ENCODE measurements around the gene AGBL1. TPM values are rescaled to one million over a fixed set of nuclear protein-coding genes. Genes with fewer than 3 reads are reported as not detected.

Gene AGBL1
- total RNA-seq, 1 experiment from 2014 or later, result not detected

- no TSS peak for BruUV-seq (replicated peaks)
- Histone ChIP-seq H4K20me1 (ENCODE audit: insufficient read depth) (peaks cover 5% of the 10 kb centered on the region; the same call in 1 of the 2 replicates), H3K9me2 (ENCODE audit: insufficient read depth) (no peaks in the 10 kb centered on the region), H3K9me3 (ENCODE audit: insufficient read depth, low read depth) (no peaks in the 10 kb centered on the region), H2AFZ (no peak overlapping the region), H3K27me3 (ENCODE audit: insufficient read depth, low read depth) (no peaks in the 10 kb centered on the region), H3K4me3 (no peak overlapping the region), H3K27ac (no peak overlapping the region), H3F3A (ENCODE audit: insufficient read depth, low read depth) (no peaks in the 10 kb centered on the region), H3K4me2 (no peak overlapping the region), H3K79me2 (ENCODE audit: low read depth) (no peaks in the 10 kb centered on the region), H3K36me3 (ENCODE audit: low read depth) (no peaks in the 10 kb centered on the region), H3K4me1 (replicated peaks; ENCODE audit: insufficient read depth) (no peaks in the 10 kb centered on the region)
- ChIA-PET POLR2A (ENCODE audit: unreplicated experiment) (no interaction called here), CTCF (no interaction called here)
- TF ChIP-seq EZH2 (IDR thresholded peaks at IDR 0.05; ENCODE audit: low read depth), result no peak
- TF ChIP-seq, protein P1, sequence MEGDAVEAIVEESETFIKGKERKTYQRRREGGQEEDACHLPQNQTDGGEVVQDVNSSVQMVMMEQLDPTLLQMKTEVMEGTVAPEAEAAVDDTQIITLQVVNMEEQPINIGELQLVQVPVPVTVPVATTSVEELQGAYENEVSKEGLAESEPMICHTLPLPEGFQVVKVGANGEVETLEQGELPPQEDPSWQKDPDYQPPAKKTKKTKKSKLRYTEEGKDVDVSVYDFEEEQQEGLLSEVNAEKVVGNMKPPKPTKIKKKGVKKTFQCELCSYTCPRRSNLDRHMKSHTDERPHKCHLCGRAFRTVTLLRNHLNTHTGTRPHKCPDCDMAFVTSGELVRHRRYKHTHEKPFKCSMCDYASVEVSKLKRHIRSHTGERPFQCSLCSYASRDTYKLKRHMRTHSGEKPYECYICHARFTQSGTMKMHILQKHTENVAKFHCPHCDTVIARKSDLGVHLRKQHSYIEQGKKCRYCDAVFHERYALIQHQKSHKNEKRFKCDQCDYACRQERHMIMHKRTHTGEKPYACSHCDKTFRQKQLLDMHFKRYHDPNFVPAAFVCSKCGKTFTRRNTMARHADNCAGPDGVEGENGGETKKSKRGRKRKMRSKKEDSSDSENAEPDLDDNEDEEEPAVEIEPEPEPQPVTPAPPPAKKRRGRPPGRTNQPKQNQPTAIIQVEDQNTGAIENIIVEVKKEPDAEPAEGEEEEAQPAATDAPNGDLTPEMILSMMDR (conservative IDR thresholded peaks at IDR 0.05), result no peak
- DNase-seq, result no peak
- intact Hi-C loops (cut with micrococcal nuclease; ENCODE audit: unreplicated experiment), result no loop called here
These were observed 685.6 kb downstream of the AGBL1 start for GRCh38 chr15:86765281-86765680.

DNA sequence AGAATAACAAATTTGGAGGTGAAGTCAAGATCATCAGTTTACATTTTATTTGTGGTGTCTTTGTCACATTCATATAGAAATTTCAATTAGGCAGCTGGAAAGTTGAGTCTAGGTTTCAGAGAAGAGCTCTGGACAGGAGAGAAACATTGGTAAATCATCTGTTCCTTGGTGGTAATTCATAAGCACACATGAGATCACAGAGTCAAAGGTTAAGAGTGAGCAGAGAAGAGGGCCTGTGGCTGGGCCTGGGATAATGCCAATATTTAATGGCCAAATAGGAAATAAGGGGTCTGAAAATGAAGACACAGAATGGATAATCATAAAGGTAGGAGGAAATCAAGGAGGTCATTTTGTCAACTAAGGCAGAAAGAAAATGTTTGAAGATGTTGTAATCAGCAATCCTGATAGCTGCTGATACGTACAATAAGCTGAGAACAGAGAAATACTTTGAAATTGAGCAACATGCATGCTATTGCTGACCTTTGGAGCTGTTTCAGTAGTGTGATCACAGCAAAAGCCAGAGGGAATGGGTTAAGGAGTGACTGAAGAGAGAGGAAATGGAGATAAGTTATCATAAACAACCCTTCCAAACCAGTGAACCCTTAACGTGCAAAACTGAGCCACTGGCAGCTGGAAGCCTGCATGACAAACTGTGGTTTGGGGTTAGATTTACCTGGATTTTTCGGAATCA lies 692.8 kb downstream of the AGBL1 start:
- H3K4me3 ChIP-seq, result no peak overlapping the region
- H3F3A ChIP-seq (ENCODE audit: insufficient read depth, low read depth), result no peaks in the 10 kb centered on the region
- H3K79me2 ChIP-seq (ENCODE audit: low read depth), result no peaks in the 10 kb centered on the region
- no TSS peak for BruUV-seq (replicated peaks)
- H3K4me1 ChIP-seq (replicated peaks; ENCODE audit: insufficient read depth), result no peaks in the 10 kb centered on the region
- ChIA-PET POLR2A (ENCODE audit: unreplicated experiment) (no interaction called here), CTCF (no interaction called here)
- H3K9me3 ChIP-seq (ENCODE audit: insufficient read depth, low read depth), result no peaks in the 10 kb centered on the region
- no peaks in the 10 kb centered on the region for H3K36me3 ChIP-seq (ENCODE audit: low read depth)
- no peaks in the 10 kb centered on the region for H3K27me3 ChIP-seq (ENCODE audit: insufficient read depth, low read depth)
- no peak overlapping the region for H3K27ac ChIP-seq
- no peak overlapping the region for H3K4me2 ChIP-seq
- intact Hi-C loops (cut with micrococcal nuclease; ENCODE audit: unreplicated experiment), result no loop called here
- H4K20me1 ChIP-seq (ENCODE audit: insufficient read depth), result no peaks in the 10 kb centered on the region
- no peaks in the 10 kb centered on the region for H3K9me2 ChIP-seq (ENCODE audit: insufficient read depth)
- no peak for TF ChIP-seq EZH2 (IDR thresholded peaks at IDR 0.05; ENCODE audit: low read depth)
- TF ChIP-seq, protein P1 (conservative IDR thresholded peaks at IDR 0.05), result no peak
- no peak overlapping the region for H2AFZ ChIP-seq
- DNase-seq, result no peak

- intact Hi-C loops (cut with micrococcal nuclease; ENCODE audit: unreplicated experiment), result no loop called here
- no peak for DNase-seq
- Histone ChIP-seq H3K4me1 (replicated peaks; ENCODE audit: insufficient read depth) (no peaks in the 10 kb centered on the region), H4K20me1 (ENCODE audit: insufficient read depth) (no peaks in the 10 kb centered on the region), H3K79me2 (ENCODE audit: low read depth) (no peaks in the 10 kb centered on the region), H3F3A (ENCODE audit: insufficient read depth, low read depth) (no peaks in the 10 kb centered on the region), H3K27me3 (ENCODE audit: insufficient read depth, low read depth) (no peaks in the 10 kb centered on the region), H3K4me2 (no peak overlapping the region), H2AFZ (no peak overlapping the region), H3K9me2 (ENCODE audit: insufficient read depth) (no peaks in the 10 kb centered on the region), H3K4me3 (no peak overlapping the region), H3K9me3 (ENCODE audit: insufficient read depth, low read depth) (no peaks in the 10 kb centered on the region), H3K36me3 (ENCODE audit: low read depth) (no peaks in the 10 kb centered on the region), H3K27ac (no peak overlapping the region)
- BruUV-seq (replicated peaks), result no TSS peak
- ChIA-PET POLR2A (ENCODE audit: unreplicated experiment) (no interaction called here), CTCF (no interaction called here)
- TF ChIP-seq, protein P1 (conservative IDR thresholded peaks at IDR 0.05), result no peak
- no peak for TF ChIP-seq EZH2 (IDR thresholded peaks at IDR 0.05; ENCODE audit: low read depth)
These were observed 694.1 kb downstream of the AGBL1 start for GRCh38 chr15:86773736-86774135.

Measured in PC-9 (cell line).